Esophagus squamous epithelium (tissue), 4 donors: ENCODE results near the gene KSR1.

ENCODE experiments used
- CTCF ChIP-seq, 6 experiments: fragments of 450-650 bp in 4 of 6; fragments of 200-600 bp in 2 of 6; sonication (generic) in 2 of 6; IDR thresholded peaks; one replicate each; pipeline ENCODE4 v1.5.1; 2016 to 2019; ENCODE audit warnings: antibody characterized with exemption in 6 of 6, mild to moderate bottlenecking in 4 of 6, moderate library complexity in 4 of 6
- POLR2A ChIP-seq, 4 donors: fragments of 450-650 bp; IDR thresholded peaks; one replicate each; pipeline ENCODE4 v1.6.1; 2017; ENCODE audit warnings: antibody characterized with exemption in 4 of 4, mild to moderate bottlenecking in 4 of 4, moderate library complexity in 3 of 4

GRCh38 chr17:27571563-27572352, 115.5 kb downstream of the KSR1 start:
- TF ChIP-seq CTCF (IDR thresholded peaks at IDR 0.05) (no peak), POLR2A (IDR thresholded peaks at IDR 0.05) (no peak)
